HepG2 (cell line): ENCODE results near the gene CCNT2. TPM values are rescaled to one million over a fixed set of nuclear protein-coding genes. Genes with fewer than 3 reads are reported as not detected.

Experiments
- ADNP ChIP-seq: sonication (generic); formaldehyde crosslinking; IDR thresholded peaks from 2 replicates; pipeline ENCODE4 v1.4.0; 2020; ENCODE audit warnings: missing genetic modification reagents
- CCAR2 ChIP-seq: fragments of 200-400 bp; formaldehyde crosslinking; optimal IDR thresholded peaks from 2 replicates; pipeline ENCODE3; 2018; ENCODE audit warnings: low read depth, mild to moderate bottlenecking, low read length, moderate library complexity
- GPN1 ChIP-seq: sonication (generic); formaldehyde crosslinking; IDR thresholded peaks from 2 replicates; pipeline ENCODE4 v1.5.1; 2020; ENCODE audit warnings: missing genetic modification reagents, borderline replicate concordance
- IRF1 ChIP-seq: sonication (generic); formaldehyde crosslinking; IDR thresholded peaks from 2 replicates; pipeline ENCODE4 v1.4.0; 2020; ENCODE audit warnings: low read depth, mild to moderate bottlenecking, missing genetic modification reagents
- KAT2B ChIP-seq: fragments of 150-350 bp; IDR thresholded peaks from 2 replicates; pipeline ENCODE4 v1.6.1; 2014; ENCODE audit warnings: low read depth, low read length, borderline replicate concordance
- NFYB ChIP-seq: sonication (generic); formaldehyde crosslinking; IDR thresholded peaks from 2 replicates; pipeline ENCODE4 v1.4.0; 2020; ENCODE audit warnings: missing genetic modification reagents
- POGK ChIP-seq: sonication (generic); formaldehyde crosslinking; conservative IDR thresholded peaks from 2 replicates; pipeline ENCODE4 v1.8.0; 2022; ENCODE audit warnings: mild to moderate bottlenecking, moderate library complexity, missing genetic modification reagents
- RBM22 ChIP-seq: fragments of 200-400 bp; formaldehyde crosslinking; optimal IDR thresholded peaks from 2 replicates; pipeline ENCODE3; 2017; ENCODE audit warnings: mild to moderate bottlenecking, low read length, moderate library complexity
- REST ChIP-seq, 2 experiments: IDR thresholded peaks; 2 replicates each; pipeline ENCODE4 v1.6.1; 2011 to 2012; ENCODE audit warnings: low read length in 2 of 2, borderline replicate concordance in 1 of 2, low read depth in 1 of 2, mild to moderate bottlenecking in 1 of 2, moderate library complexity in 1 of 2
- TAF15 ChIP-seq: fragments of 200-400 bp; formaldehyde crosslinking; IDR thresholded peaks from one replicate; pipeline ENCODE4 v1.6.1; 2018; ENCODE audit warnings: mild to moderate bottlenecking, low read depth, low read length; ENCODE audit not compliant: poor library complexity, severe bottlenecking
- TIGD3 ChIP-seq: sonication (generic); formaldehyde crosslinking; IDR thresholded peaks from 2 replicates; pipeline ENCODE4 v1.5.1; 2020; ENCODE audit warnings: mild to moderate bottlenecking, missing genetic modification reagents, borderline replicate concordance
- WIZ ChIP-seq: sonication (generic); formaldehyde crosslinking; IDR thresholded peaks from 2 replicates; pipeline ENCODE4 v1.5.1; 2020; ENCODE audit warnings: mild to moderate bottlenecking, missing genetic modification reagents
- ZBTB39 ChIP-seq: sonication (generic); formaldehyde crosslinking; IDR thresholded peaks from 2 replicates; pipeline ENCODE4 v1.5.0; 2020; ENCODE audit warnings: missing genetic modification reagents
- ZFP36 ChIP-seq: fragments of 150-350 bp; IDR thresholded peaks from 2 replicates; pipeline ENCODE4 v1.6.1; 2018; ENCODE audit warnings: borderline replicate concordance, low read length, low read depth; ENCODE audit not compliant: partially characterized antibody
- ZFP37 ChIP-seq: sonication (generic); formaldehyde crosslinking; IDR thresholded peaks from 2 replicates; pipeline ENCODE4 v1.4.0; 2020; ENCODE audit warnings: missing genetic modification reagents, borderline replicate concordance
- ZFY ChIP-seq: sonication (generic); formaldehyde crosslinking; IDR thresholded peaks from 2 replicates; pipeline ENCODE4 v1.4.0; 2020; ENCODE audit warnings: missing genetic modification reagents
- ZUFSP ChIP-seq: sonication (generic); formaldehyde crosslinking; IDR thresholded peaks from 2 replicates; pipeline ENCODE4 v1.9.0; 2021; ENCODE audit warnings: missing genetic modification reagents, mild to moderate bottlenecking, borderline replicate concordance
- polyA plus RNA-seq, 8 experiments: library from polyadenylated mRNA; depleted of rRNA in 3 of 8; stranded (reverse) in 7 of 8; unstranded in 1 of 8; fragments of >200 nt; fragmentation: Illumina TruSeq in 4 of 8; extraction: Trizol in 4 of 8; gene quantifications; 2 replicates each; pipeline versions ENCODE4 v1.2.1 to v1.2.3, GENCODE V29; 2011 to 2016; ENCODE audit warnings: low read depth in 4 of 8, missing spikeins in 1 of 8, mixed read lengths in 1 of 8; ENCODE audit not compliant: insufficient read depth in 1 of 8
- total RNA-seq, 5 experiments: library from RNA; depleted of rRNA; stranded (reverse); fragments of >200 nt; fragmentation: Illumina TruSeq; extraction: Trizol; gene quantifications; 2 replicates each; pipeline ENCODE4 v1.2.3, GENCODE V29; 2016; ENCODE audit warnings: low read depth in 1 of 5

Gene CCNT2
- total and polyA plus RNA-seq, 2 of the 13 experiments (the other 11 are each of a cell fraction or from before 2014, with no cell fraction given): 22.1 to 34.4 TPM

- TF ChIP-seq NFYB (CRISPR knock-in tag) (no peak), RBM22 (peak; percentile 49), POGK (CRISPR knock-in tag) (no peak), ZFY (no peak; the same call in 1 of the 2 replicates), REST (IDR thresholded peaks at IDR 0.05; ENCODE audit: borderline replicate concordance in 1 of 2, low read depth in 1 of 2, low read length in 2 of 2) (peak in 1 of 2 experiments; percentile 70; a peak in 2 of 4 replicates), ZFP37 (CRISPR knock-in tag) (no peak), ZFP36 (no peak), ZBTB39 (CRISPR knock-in tag) (no peak), IRF1 (CRISPR knock-in tag) (peak; percentile 9; the same call in 1 of the 2 replicates), TAF15 (no peak), ZUFSP (CRISPR knock-in tag) (no peak), ADNP (CRISPR knock-in tag) (no peak), WIZ (CRISPR knock-in tag) (no peak), TIGD3 (CRISPR knock-in tag) (no peak), KAT2B (no peak), CCAR2 (peak; percentile 77), GPN1 (no peak)
Observed at GRCh38 chr2:134917888-134918525, 615 bp upstream of the CCNT2 start (continued).
